Common myeloid progenitor, CD34-positive (primary cell): ENCODE data around the gene JPH3.

Source experiments
- CTCF ChIA-PET: fragments of 350-600 bp; sonication (Branson Sonifier 250); formaldehyde crosslinking; loops from one replicate; lab custom pipeline; 2021; ENCODE audit warnings: antibody characterized with exemption; lab: Charles Lee
- POLR2A ChIA-PET: fragments of 350-600 bp; sonication (Branson Sonifier 250); formaldehyde crosslinking; loops from one replicate; lab custom pipeline; 2021; ENCODE audit warnings: antibody characterized with exemption; lab: Charles Lee
- DNase-seq, 3 donors: peaks; one replicate each; pipeline versions ENCODE4 v3.0.0 to v3.0.0-alpha.2; 2013
- H3K27ac ChIP-seq, 2 experiments: 1 replicate in 1 of 2; 2 replicates in 1 of 2; pipeline ENCODE4 v1.7.0; 2013; ENCODE audit warnings: inconsistent platforms in 2 of 2, low read length in 2 of 2, mild to moderate bottlenecking in 2 of 2, low read depth in 1 of 2, moderate library complexity in 1 of 2; ENCODE audit not compliant: severe bottlenecking in 2 of 2, insufficient read depth in 1 of 2, poor library complexity in 1 of 2
- H3K27me3 ChIP-seq, 5 experiments: replicated peaks in 2 of 5; 1 replicate in 3 of 5; 2 replicates in 2 of 5; pipeline versions ENCODE4 v1.6.1 to v1.7.0; 2013; ENCODE audit warnings: low read length in 4 of 5, mild to moderate bottlenecking in 2 of 5, moderate library complexity in 2 of 5, inconsistent platforms in 1 of 5; ENCODE audit not compliant: insufficient read depth in 5 of 5, control insufficient read depth in 4 of 5
- H3K36me3 ChIP-seq, 4 experiments: 1 replicate in 2 of 4; 2 replicates in 2 of 4; pipeline versions ENCODE4 v1.6.1 to v1.7.0; 2013; ENCODE audit warnings: low read length in 3 of 4, control low read depth in 1 of 4, mild to moderate bottlenecking in 1 of 4; ENCODE audit not compliant: control insufficient read depth in 4 of 4, insufficient read depth in 4 of 4
- H3K4me1 ChIP-seq, 4 experiments: 1 replicate in 3 of 4; 2 replicates in 1 of 4; pipeline versions ENCODE4 v1.6.1 to v1.7.1; 2013; ENCODE audit warnings: low read length in 3 of 4, mild to moderate bottlenecking in 3 of 4, control low read depth in 1 of 4, inconsistent platforms in 1 of 4, moderate library complexity in 1 of 4; ENCODE audit not compliant: control insufficient read depth in 4 of 4, insufficient read depth in 4 of 4; ENCODE audit errors: control extremely low read depth in 1 of 4
- H3K4me3 ChIP-seq, 7 experiments: 1 replicate in 4 of 7; 2 replicates in 3 of 7; pipeline versions ENCODE4 v1.5.1 to v1.7.0; 2013; ENCODE audit warnings: mild to moderate bottlenecking in 7 of 7, low read length in 6 of 7, moderate library complexity in 6 of 7, inconsistent platforms in 2 of 7, low read depth in 2 of 7, control low read depth in 1 of 7; ENCODE audit not compliant: insufficient read depth in 4 of 7, control insufficient read depth in 1 of 7; ENCODE audit errors: extremely low read depth in 1 of 7
- H3K9me3 ChIP-seq, 5 experiments: 1 replicate in 4 of 5; 2 replicates in 1 of 5; pipeline versions ENCODE4 v1.6.1 to v1.7.1; 2013; ENCODE audit warnings: low read length in 4 of 5, mild to moderate bottlenecking in 2 of 5, inconsistent platforms in 1 of 5, low read depth in 1 of 5, moderate library complexity in 1 of 5; ENCODE audit not compliant: control insufficient read depth in 4 of 5, insufficient read depth in 2 of 5; ENCODE audit errors: control extremely low read depth in 1 of 5
- WGBS: methylation state at CpG from one replicate; pipeline ENCODE4 v1.1.5; 2013; ENCODE audit not compliant: insufficient coverage; 5-methylcytosine and 5-hydroxymethylcytosine counted together

Gene JPH3

GRCh38 chr16:87586201-87586782, 16.0 kb upstream of the JPH3 start:
- Histone ChIP-seq H3K9me3 (no peaks in the 10 kb centered on the region), H3K4me3 (no peak overlapping the region), H3K4me1 (no peaks in the 10 kb centered on the region), H3K27me3 (peaks cover 0 to 80% (median 14%) of the 10 kb centered on the region in 5 experiments), H3K36me3 (no peaks in the 10 kb centered on the region), H3K27ac (no peak overlapping the region)
- ChIA-PET POLR2A (no interaction called here), CTCF (interaction anchor here (1.7 to 6.1 kb wide), 3 partner anchors 33 to 183 kb away, joined by 4 to 63 read pairs (median 7); no protein-coding TSS in a partner anchor)
- no peak for DNase-seq
- 70% methylated on average over 20 of the region's 22 CpGs for WGBS

- H3K9me3 ChIP-seq, result no peaks in the 10 kb centered on the region
- H3K36me3 ChIP-seq, result no peaks in the 10 kb centered on the region
- no peak for DNase-seq
- 94% methylated on average over 9 of the region's 9 CpGs for WGBS
- no peaks in the 10 kb centered on the region for H3K4me1 ChIP-seq
- H3K27ac ChIP-seq, result no peak overlapping the region
- ChIA-PET CTCF (interaction anchor here (0.7 to 6.1 kb wide), 9 partner anchors 30 to 284 kb away, joined by 3 to 63 read pairs (median 4); no protein-coding TSS in a partner anchor), POLR2A (interaction anchor here (1.0 kb wide), 1 partner anchor 16 kb away, joined by 3 read pairs; no protein-coding TSS in a partner anchor)
- no peak overlapping the region for H3K4me3 ChIP-seq
- peaks cover 0 to 82% (median 18%) of the 10 kb centered on the region in 5 experiments for H3K27me3 ChIP-seq
Observed at GRCh38 chr16:87587636-87588035, 14.7 kb upstream of the JPH3 start.

- peaks cover 2 to 58% (median 15%) of the 10 kb centered on the region in 5 experiments for H3K27me3 ChIP-seq
- H3K4me1 ChIP-seq, result no peaks in the 10 kb centered on the region
- POLR2A ChIA-PET, result no interaction called here
Observed at GRCh38 chr16:87592018-87592712, 10.1 kb upstream of the JPH3 start.

GRCh38 chr16:87593710-87594258, 8.5 kb upstream of the JPH3 start:
- Histone ChIP-seq H3K9me3 (peaks cover 0 to 9% (median 0%) of the 10 kb centered on the region in 5 experiments), H3K27ac (no peak overlapping the region), H3K27me3 (peaks cover 2 to 57% (median 14%) of the 10 kb centered on the region in 5 experiments), H3K36me3 (no peaks in the 10 kb centered on the region), H3K4me1 (no peaks in the 10 kb centered on the region), H3K4me3 (no peak overlapping the region)
- ChIA-PET POLR2A (no interaction called here), CTCF (no interaction called here)
- DNase-seq, result no peak
- WGBS, result 91% methylated on average over 6 of the region's 10 CpGs

More at GRCh38 chr16:87592018-87592712, 10.1 kb upstream of the JPH3 start:
- Histone ChIP-seq H3K36me3 (no peaks in the 10 kb centered on the region), H3K27ac (no peak overlapping the region), H3K9me3 (peaks cover 0 to 3% (median 0%) of the 10 kb centered on the region in 5 experiments), H3K4me3 (no peak overlapping the region)
- 87% methylated on average over 17 of the region's 21 CpGs for WGBS
- DNase-seq, result no peak
- CTCF ChIA-PET, result no interaction called here

GRCh38 chr16:87595712-87596111, 6.6 kb upstream of the JPH3 start:
- DNase-seq, result no peak
- ChIA-PET CTCF (interaction anchor here (2.0 kb wide), 1 partner anchor 173 kb away, joined by 6 read pairs; no protein-coding TSS in a partner anchor), POLR2A (no interaction called here)
- H3K27ac ChIP-seq, result no peak overlapping the region
- no peak overlapping the region for H3K4me3 ChIP-seq
- 100% methylated on average over 1 of the region's 5 CpGs for WGBS
- peaks cover 13 to 67% (median 26%) of the 10 kb centered on the region in 5 experiments for H3K27me3 ChIP-seq
- H3K9me3 ChIP-seq, result peaks cover 0 to 16% (median 3%) of the 10 kb centered on the region in 5 experiments
- no peaks in the 10 kb centered on the region for H3K4me1 ChIP-seq
- H3K36me3 ChIP-seq, result no peaks in the 10 kb centered on the region

- DNase-seq, result no peak
- peaks cover 0 to 8% (median 5%) of the 10 kb centered on the region in 4 experiments for H3K4me1 ChIP-seq
- no peak overlapping the region for H3K4me3 ChIP-seq
- H3K36me3 ChIP-seq, result no peaks in the 10 kb centered on the region
- peaks cover 17 to 71% (median 31%) of the 10 kb centered on the region in 5 experiments for H3K27me3 ChIP-seq
- no peak overlapping the region for H3K27ac ChIP-seq
- peaks cover 0 to 16% (median 3%) of the 10 kb centered on the region in 5 experiments for H3K9me3 ChIP-seq
- POLR2A ChIA-PET, result no interaction called here
- 99% methylated on average over 6 of the region's 6 CpGs for WGBS
- CTCF ChIA-PET, result no interaction called here
Observed at GRCh38 chr16:87597324-87597830, 4.9 kb upstream of the JPH3 start.
